GM23248 (cell line): ENCODE measurements around the gene CCDC73.

Experiments
- EZH2 ChIP-seq: fragments of 200-600 bp; sonication (generic); IDR thresholded peaks from 2 replicates; pipeline ENCODE4 v1.6.1; 2018; ENCODE audit warnings: antibody characterized with exemption, mild to moderate bottlenecking; ENCODE audit not compliant: insufficient read depth, poor library complexity, severe bottlenecking
- EZH2phosphoT487 ChIP-seq: fragments of 200-600 bp; sonication (generic); IDR thresholded peaks from 2 replicates; pipeline ENCODE4 v1.6.1; 2018; ENCODE audit warnings: antibody characterized with exemption, moderate library complexity, mild to moderate bottlenecking, low read depth; ENCODE audit not compliant: insufficient read depth

GRCh38 chr11:32616903-32617302 lies 177.6 kb downstream of the CCDC73 start:
- TF ChIP-seq EZH2, result no peak
- TF ChIP-seq EZH2phosphoT487, result no peak
